Type B pancreatic cell (in vitro differentiated cells): Measurements from ENCODE around the gene IGFBP6. TPM values are rescaled to one million over a fixed set of nuclear protein-coding genes. Genes with fewer than 3 reads are reported as not detected.
A peak's percentile ranks its signal among the peaks of the same experiment; 100 is the strongest.

Source experiments
- DNase-seq: peaks from one replicate; pipeline ENCODE4 v3.0.0; 2021; ENCODE audit warnings: mixed read lengths; ENCODE audit not compliant: unreplicated experiment; ENCODE audit errors: extremely low spot score
- H3K27ac Mint-ChIP-seq: 2 replicates; pipeline ENCODE4 v1.8.0; 2021; ENCODE audit warnings: mild to moderate bottlenecking, mixed read lengths
- H3K27me3 Mint-ChIP-seq: 2 replicates; pipeline ENCODE4 v1.8.0; 2021; ENCODE audit warnings: mixed read lengths
- H3K36me3 Mint-ChIP-seq: 2 replicates; pipeline ENCODE4 v1.8.0; 2021; ENCODE audit warnings: mixed read lengths
- H3K4me1 Mint-ChIP-seq: one replicate; pipeline ENCODE4 v1.8.0; 2021; ENCODE audit warnings: mixed read lengths; ENCODE audit not compliant: unreplicated experiment
- H3K4me3 Mint-ChIP-seq: 2 replicates; pipeline ENCODE4 v1.8.0; 2021; ENCODE audit warnings: mild to moderate bottlenecking, mixed read lengths
- H3K9me3 Mint-ChIP-seq: 2 replicates; pipeline ENCODE4 v1.8.0; 2021; ENCODE audit warnings: mixed read lengths
- CTCF ChIP-seq: fragments of 200-600 bp; sonication (generic); conservative IDR thresholded peaks from 2 replicates; pipeline ENCODE4 v1.5.0; 2021; ENCODE audit warnings: antibody characterized with exemption, mild to moderate bottlenecking
- total RNA-seq: library from RNA; stranded (reverse); gene quantifications from 2 replicates; pipeline ENCODE4 v1.2.1, GENCODE V29; 2021; ENCODE audit warnings: low replicate concordance

IGFBP6 gene
- total RNA-seq, 1 donor from 2014 or later = 25.1 TPM

DNA sequence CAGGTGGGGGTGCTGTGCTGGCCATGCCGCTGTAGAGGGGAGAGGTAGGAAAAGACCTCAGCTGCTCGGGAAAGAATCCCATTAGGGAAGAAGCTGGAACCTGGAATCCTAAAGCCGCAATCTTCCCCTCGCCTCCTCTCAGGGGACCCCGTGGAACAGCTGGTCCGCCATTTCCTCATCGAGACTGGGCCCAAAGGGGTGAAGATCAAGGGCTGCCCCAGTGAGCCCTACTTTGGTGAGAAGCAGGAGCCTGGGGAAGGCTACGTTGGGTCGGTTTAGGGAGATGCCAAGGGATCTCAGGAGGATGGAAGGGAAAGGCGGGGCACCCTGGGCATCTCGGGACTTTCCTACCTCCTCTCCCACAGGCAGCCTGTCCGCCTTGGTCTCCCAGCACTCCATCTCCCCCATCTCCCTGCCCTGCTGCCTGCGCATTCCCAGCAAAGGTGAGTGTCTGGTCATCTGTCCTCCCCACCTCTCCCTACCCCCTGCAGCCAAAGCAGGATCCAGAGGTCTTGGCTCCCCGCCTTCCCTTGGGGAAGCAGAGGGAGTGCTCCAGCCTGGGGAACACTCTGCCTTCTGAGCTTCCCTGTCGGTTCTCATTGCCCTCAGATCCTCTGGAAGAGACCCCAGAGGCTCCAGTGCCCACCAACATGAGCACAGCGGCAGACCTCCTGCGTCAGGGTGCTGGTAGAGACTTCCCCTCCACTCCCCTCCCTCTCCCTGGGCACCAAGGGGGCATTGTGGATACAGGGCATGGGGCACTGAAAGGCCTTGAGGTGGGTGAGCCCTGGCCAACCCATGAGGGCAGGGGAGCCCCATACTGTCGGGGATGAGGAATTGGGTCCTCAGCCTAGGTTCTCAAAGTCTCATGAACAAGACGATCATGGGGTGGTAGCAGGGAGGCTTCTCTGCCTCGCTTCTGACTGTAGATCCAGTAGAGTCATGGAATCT is 35.2 kb upstream of the IGFBP6 start:
- Mint-ChIP-seq H3K27ac (peak overlapping the region; percentile 51), H3K4me3 (no peak overlapping the region)

DNA sequence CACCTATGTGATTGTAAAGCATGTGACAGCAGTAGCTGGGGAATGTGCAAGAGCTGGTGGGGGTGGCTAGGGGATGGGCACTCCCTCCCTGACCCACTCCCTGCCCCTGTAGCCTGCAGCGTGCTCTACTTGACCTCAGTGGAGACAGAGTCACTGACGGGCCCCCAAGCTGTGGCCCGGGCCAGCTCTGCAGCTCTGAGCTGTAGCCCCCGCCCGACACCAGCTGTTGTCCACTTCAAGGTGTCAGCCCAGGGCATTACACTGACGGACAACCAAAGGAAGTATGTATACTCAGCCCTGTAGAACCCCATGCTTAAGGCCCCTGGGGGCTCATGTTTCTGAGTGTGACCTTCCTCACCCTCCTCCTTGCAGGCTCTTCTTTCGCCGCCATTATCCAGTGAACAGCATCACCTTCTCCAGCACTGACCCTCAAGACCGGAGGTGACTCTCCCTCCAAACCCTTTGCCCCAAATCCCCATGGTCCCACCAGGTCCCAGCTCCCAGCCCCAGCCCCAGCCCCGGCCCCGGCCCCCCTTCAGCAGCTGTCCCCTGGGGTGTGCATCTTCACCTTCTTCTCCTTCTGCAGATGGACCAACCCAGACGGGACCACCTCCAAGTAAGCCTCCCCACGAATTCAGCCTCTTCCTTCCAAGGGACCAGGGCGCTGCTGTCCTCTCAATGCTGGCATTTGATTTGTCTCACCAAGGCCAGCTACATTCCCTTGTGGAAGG is 34.3 kb upstream of the IGFBP6 start:
- Mint-ChIP-seq H3K9me3 (no peaks in the 10 kb centered on the region), H3K4me1 (peaks cover 18% of the 10 kb centered on the region), H3K27me3 (no peaks in the 10 kb centered on the region), H3K36me3 (peaks cover 3% of the 10 kb centered on the region), H3K27ac (no peak overlapping the region), H3K4me3 (no peak overlapping the region)
- TF ChIP-seq CTCF = no peak
- DNase-seq = no peak

More for the DNA sequence above, 35.2 kb upstream of the IGFBP6 start:
- Mint-ChIP-seq H3K4me1 (peaks cover 16% of the 10 kb centered on the region), H3K9me3 (no peaks in the 10 kb centered on the region), H3K36me3 (peaks cover 3% of the 10 kb centered on the region), H3K27me3 (no peaks in the 10 kb centered on the region)
- no peak for TF ChIP-seq CTCF
- DNase-seq = no peak

GRCh38 chr12:53063708-53064612 is 33.5 kb upstream of the IGFBP6 start:
- no peak for TF ChIP-seq CTCF
- Mint-ChIP-seq H3K4me1 (peaks cover 23% of the 10 kb centered on the region), H3K27ac (peak overlapping the region; percentile 56), H3K9me3 (no peaks in the 10 kb centered on the region), H3K4me3 (no peak overlapping the region), H3K27me3 (no peaks in the 10 kb centered on the region), H3K36me3 (peaks cover 3% of the 10 kb centered on the region)
- no peak for DNase-seq

DNA sequence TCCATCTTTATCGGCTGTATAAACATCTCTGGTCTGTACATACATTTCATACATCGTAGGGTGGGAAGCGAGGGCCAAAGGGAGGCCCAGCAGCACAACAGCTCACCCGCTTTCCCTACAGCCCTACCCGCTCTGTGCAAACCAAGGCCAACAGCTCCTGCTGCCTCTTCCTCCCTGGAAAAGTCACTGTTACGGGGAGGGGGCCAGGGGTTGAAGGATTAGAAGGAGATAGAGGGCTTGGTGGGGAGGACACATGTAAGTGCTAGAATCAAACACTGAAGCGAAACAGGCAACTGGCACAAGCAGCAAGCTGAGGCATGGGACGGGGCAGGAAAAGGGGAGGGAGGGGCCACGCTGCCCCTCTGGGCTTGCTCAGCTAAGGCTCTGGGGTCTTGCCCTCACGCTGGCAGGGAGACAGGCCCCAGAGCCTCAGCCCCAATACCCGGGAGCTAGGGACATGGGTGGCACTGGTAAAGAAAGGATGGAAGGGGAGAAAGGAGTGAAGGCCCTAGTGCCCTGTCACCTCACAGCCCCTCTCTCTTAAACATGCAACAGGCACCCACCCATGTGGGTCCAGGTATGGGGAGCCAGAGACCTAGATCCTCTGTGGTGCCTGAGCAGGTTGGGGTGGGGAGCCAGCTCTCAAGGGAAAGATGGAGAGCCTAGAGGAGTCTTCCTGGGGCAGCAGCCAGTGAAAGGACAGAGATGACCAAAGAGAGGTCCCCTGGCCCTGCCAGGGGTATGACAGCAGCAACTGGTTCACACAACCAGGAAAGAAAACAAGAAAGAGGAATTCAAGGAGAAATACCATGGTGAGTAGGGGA is 32.6 kb upstream of the IGFBP6 start:
- peaks cover 3% of the 10 kb centered on the region for H3K36me3 Mint-ChIP-seq
- H3K27ac Mint-ChIP-seq = no peak overlapping the region
- no peaks in the 10 kb centered on the region for H3K9me3 Mint-ChIP-seq
- TF ChIP-seq CTCF = no peak
- DNase-seq = no peak
- no peaks in the 10 kb centered on the region for H3K27me3 Mint-ChIP-seq
- H3K4me3 Mint-ChIP-seq = no peak overlapping the region
- H3K4me1 Mint-ChIP-seq = peaks cover 24% of the 10 kb centered on the region
